Brain pericyte (primary cell): ENCODE results near the gene SLC5A8.
"Not testable (repeated sequence)": the region's sequence is repeated elsewhere in the genome, so short reads cannot be mapped to it uniquely, and the experiment has no call there.

Source experiments
- DNase-seq: peaks from one replicate; pipeline ENCODE4 v3.0.0-alpha.2; 2012; ENCODE audit warnings: low read depth, low spot score

Gene SLC5A8

DNA sequence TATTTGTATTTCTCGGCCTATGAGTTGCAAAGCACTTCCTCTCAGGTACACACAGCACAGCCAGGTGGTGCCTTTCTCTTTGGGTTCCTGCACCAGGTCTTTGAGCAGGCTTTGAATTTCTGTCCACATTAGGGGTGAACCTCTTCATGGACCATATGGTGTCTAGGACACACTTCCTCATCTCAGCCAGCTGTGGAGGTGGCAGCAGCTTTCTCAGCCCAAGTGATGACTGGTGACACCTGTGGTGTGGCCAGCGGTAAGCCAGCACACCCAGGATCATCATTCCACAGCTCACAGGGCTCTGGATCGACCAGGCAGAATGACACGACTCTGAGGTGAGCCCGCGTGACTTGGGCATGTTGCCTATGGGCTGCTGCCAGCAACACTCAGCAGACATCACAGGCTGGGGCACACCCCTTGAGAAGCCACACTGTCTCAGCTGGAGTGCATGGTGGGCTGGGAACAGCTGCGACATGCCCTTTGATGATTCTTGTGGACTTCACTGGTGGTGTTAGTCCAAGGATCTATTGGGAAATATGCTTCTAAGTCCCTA lies 36.8 kb downstream of the SLC5A8 start:
- DNase-seq: no peak

DNA sequence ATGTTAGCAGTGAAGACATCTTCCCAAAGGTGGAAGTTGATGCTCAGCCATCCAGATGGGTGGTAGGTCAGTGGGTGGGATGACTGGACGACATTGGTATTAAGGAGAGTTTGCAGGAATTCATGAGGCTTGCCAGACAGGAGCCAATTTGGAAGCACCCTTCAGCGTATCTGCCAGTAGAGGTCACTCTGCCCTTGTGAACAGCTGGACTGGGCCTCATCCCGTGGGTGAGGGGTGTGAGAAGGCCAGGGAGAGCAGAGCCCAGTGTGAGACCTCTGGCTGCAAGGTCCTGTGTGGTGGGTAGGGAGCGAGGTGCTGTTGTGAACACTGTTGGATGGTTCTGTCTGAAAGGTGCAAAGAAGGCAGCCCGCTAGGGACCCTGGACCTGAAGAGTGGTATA lies 37.7 kb downstream of the SLC5A8 start:
- DNase-seq: no peak

DNA sequence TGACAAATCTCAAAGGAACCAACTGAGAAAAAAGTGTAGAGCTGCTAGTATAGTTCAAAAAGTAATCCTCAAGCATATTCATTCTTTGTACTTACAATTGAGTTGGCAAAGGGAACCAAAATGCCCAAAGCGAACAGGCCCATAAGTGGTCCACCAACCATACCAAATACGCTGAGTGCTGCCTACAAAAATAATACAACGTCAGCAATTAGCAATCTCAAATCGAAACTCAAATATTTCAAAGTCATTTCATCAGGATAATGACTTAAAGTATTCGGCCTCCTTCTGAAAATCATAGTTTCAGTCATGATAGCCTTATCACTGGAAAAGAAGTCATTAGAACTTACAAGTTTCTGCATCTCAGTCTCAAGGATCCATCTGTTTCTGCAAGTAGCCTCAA lies 42.0 kb downstream of the SLC5A8 start:
- DNase-seq: no peak

DNA sequence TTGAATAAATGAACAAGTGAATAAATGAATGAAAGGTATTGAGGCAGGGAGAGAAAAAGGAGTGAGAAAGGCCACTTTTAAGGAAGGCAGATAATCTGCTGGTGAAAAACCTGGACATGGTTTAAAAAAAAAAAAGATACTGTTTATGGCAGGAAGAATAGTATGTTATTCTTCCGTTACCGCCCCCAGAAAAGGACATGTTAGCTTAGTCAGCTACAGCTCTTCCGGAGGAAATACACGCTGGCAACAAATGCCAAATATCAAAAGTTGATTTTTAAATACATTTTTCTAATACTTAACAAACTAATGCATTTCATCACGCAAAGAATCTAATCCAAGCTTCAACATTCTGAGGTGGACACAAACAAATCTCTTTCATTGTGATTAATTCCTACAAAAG lies 43.2 kb downstream of the SLC5A8 start:
- no peak for DNase-seq

DNA sequence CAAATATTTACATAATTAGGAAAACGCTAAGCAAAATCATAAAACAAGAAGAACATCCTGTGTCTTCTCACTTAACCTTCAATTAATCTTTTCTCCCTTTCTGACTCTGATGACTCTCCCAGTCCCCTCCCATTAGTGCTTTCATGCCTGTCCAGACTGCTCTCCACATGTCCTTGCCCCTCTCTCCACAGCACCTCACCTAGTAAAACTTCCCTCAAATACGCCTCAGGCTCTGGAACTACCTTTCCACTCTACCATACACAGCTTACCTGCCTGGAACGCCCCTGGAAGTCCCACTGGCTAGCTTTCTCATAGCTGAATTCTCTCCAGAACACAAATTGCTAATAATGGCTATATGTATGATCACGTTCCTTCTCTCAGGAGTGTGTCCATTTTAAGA lies 44.7 kb downstream of the SLC5A8 start:
- no peak for DNase-seq

DNA sequence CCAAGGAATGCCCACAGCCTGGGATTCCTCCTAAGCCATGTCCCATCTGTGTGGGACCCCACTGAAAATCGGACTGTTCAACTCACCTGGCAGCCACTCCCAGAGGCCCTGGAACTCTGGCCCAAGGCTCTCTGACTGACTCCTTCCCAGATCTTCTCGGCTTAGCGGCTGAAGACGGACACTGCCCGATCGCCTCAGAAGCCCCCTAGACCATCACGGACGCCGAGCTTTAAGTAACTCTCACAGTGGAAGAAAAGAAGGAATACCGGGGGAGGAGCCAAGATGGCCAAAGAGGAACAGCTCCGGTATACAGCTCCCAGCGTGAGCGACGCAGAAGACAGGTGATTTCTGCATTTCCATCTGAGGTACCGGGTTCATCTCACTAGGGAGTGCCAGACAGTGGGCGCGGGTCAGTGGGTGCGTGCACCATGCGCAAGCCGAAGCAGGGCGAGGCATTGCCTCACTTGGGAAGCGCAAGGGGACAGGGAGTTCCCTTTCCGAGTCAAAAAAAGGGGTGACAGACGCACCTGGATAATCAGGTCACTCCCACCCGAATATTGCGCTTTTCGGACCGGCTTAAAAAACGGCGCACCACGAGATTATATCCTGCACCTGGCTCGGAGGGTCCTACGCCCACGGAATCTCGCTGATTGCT lies 64.1 kb downstream of the SLC5A8 start:
- not testable (repeated sequence) for DNase-seq

DNA sequence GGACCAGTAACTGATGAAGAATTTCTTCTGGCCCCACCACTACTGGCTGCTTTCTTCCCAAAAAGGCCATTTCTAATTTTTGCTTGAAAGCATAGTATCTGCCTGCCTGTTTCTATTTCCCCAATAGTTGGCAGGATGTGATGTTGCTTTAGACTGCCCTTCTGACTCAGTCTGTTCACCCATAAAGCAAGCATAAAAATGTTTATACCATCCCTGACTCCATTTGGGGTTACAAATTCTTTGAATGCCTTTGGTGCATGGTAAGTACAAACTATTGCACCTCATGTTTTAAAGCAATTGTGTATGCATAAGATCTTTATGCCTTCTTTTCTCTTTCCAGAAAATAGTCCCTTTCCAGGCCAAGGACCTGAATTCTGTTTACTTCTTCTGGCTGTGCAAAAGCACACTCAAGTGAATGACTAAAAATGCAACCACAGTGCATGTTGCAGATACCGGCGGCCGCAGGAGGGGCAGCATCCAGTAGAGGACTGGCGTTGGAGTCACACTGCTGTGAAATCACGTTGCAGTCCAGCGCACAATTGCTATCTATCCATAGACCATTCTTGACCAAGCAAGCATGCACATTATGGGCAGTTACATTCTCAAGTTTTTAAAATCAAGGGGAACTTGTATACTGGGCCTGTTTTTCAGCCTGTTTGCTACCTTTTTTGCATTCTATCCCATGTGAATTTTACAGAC lies 82.4 kb downstream of the SLC5A8 start:
- DNase-seq: no peak

DNA sequence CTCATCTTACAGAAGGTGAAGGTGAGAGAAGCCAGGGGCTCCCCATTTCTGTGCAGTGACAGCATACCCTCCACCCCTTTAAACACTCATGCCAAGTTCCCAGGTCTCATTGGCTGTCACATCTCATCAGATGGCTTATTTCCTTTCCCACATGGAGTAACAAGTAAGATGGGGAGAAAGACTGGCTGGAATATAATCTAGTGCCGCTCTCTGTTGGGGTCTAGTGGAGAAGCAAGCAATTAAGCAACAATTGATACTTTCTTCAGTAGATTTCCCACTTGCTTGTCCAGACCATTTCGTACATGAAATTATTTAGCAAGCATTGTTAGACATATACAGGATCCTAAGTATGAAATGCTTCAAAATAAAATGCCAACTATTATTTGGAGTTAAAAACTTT lies 92.2 kb downstream of the SLC5A8 start:
- no peak for DNase-seq

DNA sequence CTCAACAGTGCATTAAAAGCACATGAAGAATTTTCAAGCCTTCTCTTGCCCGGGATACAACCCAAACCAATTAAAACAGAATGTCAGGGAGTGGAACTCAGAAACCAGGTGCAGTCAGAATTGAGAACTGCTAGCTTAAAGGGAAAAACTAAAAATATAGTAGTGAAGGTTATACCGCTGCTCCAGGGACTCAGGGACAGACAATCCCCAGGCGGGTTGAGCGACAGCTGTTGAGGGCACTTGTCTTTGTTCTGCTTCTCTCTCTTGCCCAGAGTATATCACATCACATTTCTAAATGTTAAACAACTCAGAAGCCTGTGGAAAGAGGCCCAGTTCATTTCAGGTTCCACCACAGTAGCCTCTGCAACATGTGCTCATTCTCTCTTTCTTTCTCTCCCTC lies 93.1 kb downstream of the SLC5A8 start:
- DNase-seq: no peak

DNA sequence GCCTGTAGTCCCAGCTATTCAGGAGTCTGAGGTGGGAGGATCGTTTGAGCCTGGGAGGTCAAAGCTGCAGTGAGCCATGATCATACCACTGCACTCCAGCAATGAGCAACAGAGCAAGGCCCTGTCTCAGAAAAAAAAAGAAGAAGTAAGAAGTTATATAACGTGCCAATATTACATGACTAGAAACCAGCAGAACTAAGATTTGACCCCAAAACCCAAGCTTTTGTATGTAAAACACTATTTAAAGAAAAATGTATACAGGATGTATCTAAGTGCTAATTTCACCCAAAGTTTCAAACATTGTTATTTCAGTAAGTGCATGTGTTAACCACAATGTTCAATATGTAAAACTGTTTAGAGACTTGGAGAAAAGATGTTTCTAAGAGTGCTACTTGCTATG lies 94.7 kb downstream of the SLC5A8 start:
- DNase-seq: no peak

DNA sequence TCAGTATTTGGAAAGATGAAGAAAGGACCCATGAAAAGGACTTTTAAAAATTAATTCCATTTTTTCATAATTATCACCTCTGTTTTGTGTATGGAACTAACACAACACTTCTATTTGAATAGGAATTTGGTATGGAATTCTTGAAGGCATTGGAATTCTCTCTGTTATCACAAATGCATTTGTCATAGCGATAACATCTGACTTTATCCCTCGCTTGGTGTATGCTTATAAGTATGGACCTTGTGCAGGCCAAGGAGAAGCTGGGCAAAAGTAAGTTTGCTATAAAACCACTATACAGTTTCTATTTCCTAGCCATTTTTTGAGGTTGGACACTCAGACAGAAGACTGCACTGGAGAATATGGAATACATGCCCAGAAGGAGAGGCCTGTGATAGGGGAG lies 98.6 kb downstream of the SLC5A8 start:
- no peak for DNase-seq

DNA sequence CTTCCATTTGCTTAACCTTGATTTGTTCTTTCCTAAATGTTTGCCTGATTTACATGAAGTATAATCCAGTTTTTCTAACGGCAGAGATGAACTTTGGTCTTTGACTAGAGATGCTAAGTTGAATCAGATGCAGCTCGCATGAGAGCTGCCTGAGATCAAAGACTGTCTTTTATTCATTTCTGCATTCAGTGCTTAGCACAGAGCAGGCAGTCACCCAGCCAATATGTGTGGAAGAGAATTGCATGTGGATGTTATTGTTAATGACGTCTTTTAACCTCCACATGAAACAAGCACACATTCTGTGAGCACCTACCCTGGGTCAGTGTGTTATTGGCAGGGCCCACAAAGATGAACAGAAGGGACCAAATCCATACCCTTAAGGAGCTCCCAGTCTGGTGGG lies 99.2 kb downstream of the SLC5A8 start:
- no peak for DNase-seq

DNA sequence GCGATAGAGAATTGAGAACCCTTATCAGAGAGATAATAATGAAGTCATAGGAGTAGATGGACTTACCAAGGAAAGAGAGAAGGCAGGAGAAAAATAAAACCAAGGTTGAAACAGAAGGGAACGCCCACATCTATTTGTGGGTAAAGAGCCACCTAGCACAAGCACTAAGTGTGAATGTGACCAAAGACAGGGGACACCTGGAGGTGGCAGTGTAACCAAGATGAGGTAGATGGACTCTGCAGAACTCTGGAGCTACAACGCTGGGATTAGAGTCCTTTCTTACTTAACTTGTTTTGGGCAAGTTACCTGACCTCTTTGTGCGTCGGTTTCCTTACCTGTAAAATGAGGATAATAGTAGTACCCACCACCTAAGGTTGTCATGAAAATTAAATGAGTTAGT lies 101.9 kb downstream of the SLC5A8 start:
- DNase-seq: no peak

DNA sequence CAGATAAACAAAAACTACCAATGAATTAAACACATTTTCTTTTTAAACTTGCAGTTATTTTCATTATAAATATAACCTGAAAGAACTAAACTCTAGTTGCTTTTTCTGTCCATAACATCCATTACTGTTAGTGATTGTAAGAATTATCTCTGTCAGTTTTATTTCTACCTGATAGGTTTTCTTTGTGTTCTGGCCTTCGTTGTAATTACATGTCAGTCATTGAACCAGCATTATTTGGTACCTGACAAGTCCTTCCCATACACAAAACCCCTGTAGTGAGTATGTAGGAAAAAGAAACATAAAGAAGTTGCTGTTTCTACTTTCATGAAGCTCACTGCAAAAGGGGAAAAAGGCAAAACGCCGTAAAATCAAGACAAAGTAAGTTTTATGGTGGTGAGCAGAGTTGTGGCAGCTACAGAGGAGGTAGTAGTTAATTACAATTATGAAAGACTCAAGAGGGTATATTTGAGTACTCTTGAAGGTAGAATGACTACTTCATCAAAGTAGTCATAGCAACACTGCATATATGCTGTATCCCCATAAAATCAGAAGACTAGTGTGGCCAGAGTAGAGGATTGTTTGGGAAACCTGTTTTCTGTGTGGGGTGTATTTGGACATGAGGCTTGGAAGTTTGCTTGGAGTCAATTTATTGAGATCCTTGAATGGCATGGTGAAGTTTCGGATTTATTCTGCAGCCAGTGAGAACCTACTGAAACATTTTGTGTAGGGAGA lies 102.8 kb downstream of the SLC5A8 start:
- no peak for DNase-seq
